Stimulated activated CD8-positive, alpha-beta memory T cell treated with anti-CD3 and anti-CD28 coated beads, Interleukin-12 subunit alpha, Interleukin-12 subunit beta, amount 100 ng/mL, for 4 hours (primary cell): ENCODE measurements around the gene ZNF285.
A peak's percentile ranks its signal among the peaks of the same experiment; 100 is the strongest.
"Not testable (repeated sequence)": the region's sequence is repeated elsewhere in the genome, so short reads cannot be mapped to it uniquely, and the experiment has no call there.

Experiments used
- DNase-seq: peaks from one replicate; pipeline ENCODE4 v3.0.0-alpha.2; 2020; ENCODE audit warnings: low read depth

ZNF285 gene

DNA sequence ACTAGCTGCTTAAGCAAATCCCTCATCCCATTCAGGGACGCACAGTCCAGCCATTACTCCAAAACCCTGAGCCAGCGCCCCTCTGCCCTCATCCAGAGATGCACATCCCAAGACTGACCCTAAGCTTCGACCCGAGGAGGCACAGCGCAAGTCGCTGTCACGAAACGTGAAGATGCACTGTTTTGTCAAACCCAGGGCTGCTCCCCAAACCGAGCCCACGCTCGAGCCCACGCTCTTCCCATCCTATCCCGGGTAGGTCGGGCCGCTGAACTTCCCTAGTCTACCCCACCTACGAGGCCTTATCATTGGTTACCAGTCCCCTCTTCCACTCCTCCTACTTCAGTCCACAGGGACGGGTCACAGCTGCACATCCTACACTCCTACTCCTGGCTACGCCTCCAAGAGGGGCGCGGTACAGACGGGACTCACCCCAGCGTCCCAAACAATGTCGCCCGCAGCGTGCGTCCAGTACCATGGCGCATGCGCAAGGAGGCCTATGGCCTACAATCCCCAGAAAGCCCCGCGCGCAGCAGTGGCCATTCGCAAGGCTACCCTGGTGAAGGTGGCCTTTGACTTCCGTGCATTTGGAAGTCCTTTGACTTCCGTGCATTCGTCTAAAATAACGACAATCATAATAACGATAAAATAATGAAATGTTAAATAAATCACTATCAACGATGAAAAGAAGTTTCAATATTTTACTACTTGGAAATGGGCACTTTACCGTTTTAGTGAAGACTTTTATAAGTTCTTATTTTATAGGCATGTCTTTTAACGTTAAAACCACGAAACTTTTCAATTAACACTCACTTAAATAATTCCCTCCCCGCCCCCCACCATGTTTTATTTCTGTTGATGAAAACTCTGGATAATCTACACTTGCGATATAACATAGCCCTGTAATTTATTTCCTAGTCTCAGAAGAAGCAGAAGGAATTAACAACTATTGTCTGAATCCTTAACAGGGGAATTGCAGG lies at the start of gene ZNF285:
ZNF285 (minus strand) TSS at position 470 of the 977 bp plus-strand sequence. CDS start 4,395 bp downstream, outside the sequence.
- peak; percentile 54 for DNase-seq

DNA sequence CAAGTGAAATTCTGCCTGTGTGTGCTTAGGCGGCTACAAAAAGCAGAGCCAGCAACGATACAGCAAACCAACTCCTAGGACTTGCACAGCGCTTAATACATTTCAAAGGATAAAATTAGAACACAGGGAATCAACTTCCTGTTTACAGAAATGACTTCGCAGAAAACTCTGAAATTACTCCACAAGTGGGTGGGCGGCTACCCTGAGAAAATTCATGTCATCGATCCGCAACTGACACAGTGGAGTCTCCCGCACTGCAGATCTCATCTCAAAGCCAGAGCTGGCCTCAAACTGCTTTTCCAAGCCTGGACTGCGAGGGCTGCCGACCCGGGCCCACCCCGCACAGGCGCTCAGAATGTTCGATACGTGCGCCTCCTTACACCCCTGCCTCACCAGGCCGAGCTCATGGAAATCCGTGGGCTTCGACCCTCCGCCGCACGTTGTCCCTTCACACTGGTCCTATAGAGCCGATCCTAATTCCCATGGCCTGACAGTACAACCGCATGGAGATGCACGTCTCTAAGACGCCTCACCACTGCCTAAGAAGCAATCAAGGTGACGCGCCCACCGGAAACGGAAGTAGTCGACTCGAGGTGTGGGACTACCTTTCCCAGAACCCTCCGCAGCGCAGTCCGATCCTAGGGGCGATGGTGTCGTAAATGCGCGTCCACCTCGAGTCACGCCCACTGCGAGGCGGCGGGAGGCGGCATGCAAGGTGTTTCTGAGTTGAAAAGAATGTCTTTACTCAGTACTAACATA lies 46.7 kb upstream of the ZNF285 start, which contains the start of gene ZNF229:
ZNF229 (minus strand) TSS at position 557 of the 759 bp plus-strand sequence. CDS start 5,625 bp downstream, outside the sequence.
- DNase-seq: peak; percentile 23

DNA sequence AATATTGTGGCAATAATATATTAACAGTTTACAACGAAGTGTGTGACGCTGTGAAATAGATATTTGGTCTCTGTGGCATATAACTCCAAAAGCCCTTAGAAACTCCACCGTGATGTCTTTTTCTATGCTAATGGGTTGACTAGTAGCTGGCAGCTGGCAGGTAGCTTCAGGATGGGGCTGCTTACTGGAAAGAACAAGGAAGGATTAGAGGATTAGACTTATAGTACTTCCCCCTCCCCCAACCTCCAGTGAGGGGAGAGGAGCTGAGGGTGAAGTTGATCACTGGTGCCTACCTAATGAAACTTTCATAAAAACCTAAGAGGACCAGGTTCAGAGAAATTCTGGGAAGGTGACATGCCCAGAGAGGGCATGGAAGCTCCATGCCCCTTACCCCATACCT lies 37.0 kb upstream of the ZNF285 start:
- no peak for DNase-seq

DNA sequence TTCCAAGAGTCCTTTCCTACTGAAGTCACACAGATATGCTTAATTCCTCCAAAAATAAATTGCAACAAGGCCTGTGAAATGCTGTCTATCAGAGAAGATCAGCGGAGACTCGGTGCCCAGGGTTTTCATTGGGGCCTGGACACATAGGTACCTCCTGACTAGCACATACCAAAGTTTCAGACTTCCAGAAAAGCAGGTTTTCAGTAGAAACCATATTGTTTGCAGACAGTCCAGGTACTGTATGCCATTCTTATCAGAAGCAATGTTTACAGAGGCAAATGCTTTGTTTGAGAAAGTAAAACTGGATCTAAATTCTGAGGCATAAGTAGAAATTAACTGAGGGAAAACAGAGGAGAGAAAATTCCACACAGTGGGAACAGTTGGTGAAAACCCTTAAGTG lies 34.0 kb upstream of the ZNF285 start:
- DNase-seq: no peak

DNA sequence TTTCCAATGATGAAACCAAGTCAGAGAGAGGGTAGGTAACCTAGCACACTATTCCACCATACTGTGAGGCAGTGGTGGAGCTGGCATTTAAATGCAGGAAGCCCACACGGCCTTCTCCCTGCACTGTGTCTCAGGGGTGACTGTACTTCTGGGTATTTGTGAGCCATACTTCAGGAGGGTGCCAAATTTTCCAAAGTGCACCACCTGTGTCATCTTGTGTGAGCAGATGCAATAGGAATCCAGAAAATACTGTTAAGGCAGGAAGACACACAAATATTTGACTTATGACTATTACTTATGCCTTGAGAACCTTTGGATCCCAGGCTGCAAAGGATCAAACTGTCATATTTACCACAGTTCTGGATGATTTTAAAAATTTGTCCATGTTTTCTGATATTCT lies 29.5 kb upstream of the ZNF285 start:
- DNase-seq: no peak

DNA sequence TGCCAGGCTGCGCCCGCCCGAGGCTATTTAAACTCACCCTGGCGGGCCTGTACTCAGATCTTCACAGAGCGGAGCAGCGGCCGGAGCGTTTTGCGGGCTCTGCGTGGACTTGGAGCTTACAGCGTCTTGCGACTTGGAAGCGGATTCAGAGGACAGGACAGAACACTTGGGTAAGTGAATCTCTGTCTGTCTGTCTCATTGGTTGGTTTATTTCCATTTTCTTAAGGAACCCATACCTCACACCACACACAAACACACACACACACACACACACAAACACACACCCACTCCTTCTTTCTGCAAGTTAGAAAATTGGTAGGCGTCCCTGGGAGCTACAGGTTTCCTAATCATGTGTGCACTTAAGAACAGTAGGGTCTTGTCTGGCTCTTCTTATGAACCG lies 14.1 kb upstream of the ZNF285 start:
- not testable (repeated sequence) for DNase-seq

- DNase-seq: not testable (repeated sequence)
Measured at GRCh38 chr19:44389268-44389667, 12.1 kb downstream of the ZNF285 start.

GRCh38 chr19:44374789-44375188 lies 26.6 kb downstream of the ZNF285 start:
- DNase-seq: no peak

GRCh38 chr19:44371815-44372480 lies 29.5 kb downstream of the ZNF285 start:
- no peak for DNase-seq

- DNase-seq: no peak
Measured at GRCh38 chr19:44367024-44367423, 34.4 kb downstream of the ZNF285 start.

GRCh38 chr19:44356383-44357111 lies 44.9 kb downstream of the ZNF285 start, which contains the start of gene ZNF112:
ZNF112 (minus strand) TSS chr19:44356680; CDS start chr19:44340539, 16,141 bp downstream.
- no peak for DNase-seq

GRCh38 chr19:44346556-44346955 lies 54.9 kb downstream of the ZNF285 start:
- DNase-seq: no peak

- DNase-seq: no peak
Measured at GRCh38 chr19:44345959-44346358, 55.4 kb downstream of the ZNF285 start.

- DNase-seq: no peak
Measured at GRCh38 chr19:44344255-44344654, 57.2 kb downstream of the ZNF285 start.

DNA sequence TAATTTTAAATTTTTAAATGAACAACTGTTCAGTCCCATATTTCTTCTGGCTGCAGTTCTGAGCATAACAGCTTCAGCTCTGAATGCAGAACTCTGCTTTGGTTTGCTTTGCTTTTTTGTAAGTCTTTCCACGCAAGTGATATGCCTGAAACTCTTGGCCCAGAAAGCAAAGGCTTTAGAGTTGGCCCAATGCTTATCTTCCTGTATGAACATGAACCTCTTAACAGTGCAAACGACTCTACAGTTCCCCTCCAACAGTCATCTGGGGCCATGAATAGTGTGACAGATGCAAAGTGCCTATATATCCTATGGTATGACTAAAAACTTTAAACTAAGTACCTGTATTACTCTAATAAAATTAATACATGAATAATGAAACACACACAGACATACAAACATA lies 59.6 kb downstream of the ZNF285 start:
- no peak for DNase-seq

GRCh38 chr19:44334639-44335038 lies 66.8 kb downstream of the ZNF285 start:
- DNase-seq: not testable (repeated sequence)
